HepG2 (cell line): Measurements from ENCODE around the gene TIMP3. TPM values are rescaled to one million over a fixed set of nuclear protein-coding genes. Genes with fewer than 3 reads are reported as not detected.

Experiments used
- AGO2 ChIP-seq: fragments of 200-400 bp; formaldehyde crosslinking; optimal IDR thresholded peaks from 2 replicates; pipeline ENCODE3; 2017; ENCODE audit warnings: mild to moderate bottlenecking, low read depth, low read length, moderate library complexity
- ZBTB25 ChIP-seq: IDR thresholded peaks from 2 replicates; pipeline ENCODE4 v1.6.1; 2018; ENCODE audit warnings: missing genetic modification reagents
- ZFY ChIP-seq: sonication (generic); formaldehyde crosslinking; IDR thresholded peaks from 2 replicates; pipeline ENCODE4 v1.4.0; 2020; ENCODE audit warnings: missing genetic modification reagents
- ZNF276 ChIP-seq: sonication (generic); formaldehyde crosslinking; IDR thresholded peaks from 2 replicates; pipeline ENCODE4 v1.4.0; 2020; ENCODE audit warnings: mild to moderate bottlenecking, low read depth, missing genetic modification reagents
- ZNF562 ChIP-seq: sonication (generic); formaldehyde crosslinking; IDR thresholded peaks from 2 replicates; pipeline ENCODE4 v1.8.0; 2022; ENCODE audit warnings: missing genetic modification reagents, borderline replicate concordance
- ZNF737 ChIP-seq: sonication (generic); formaldehyde crosslinking; IDR thresholded peaks from 2 replicates; pipeline ENCODE4 v1.5.0; 2020; ENCODE audit warnings: missing genetic modification reagents, mild to moderate bottlenecking, borderline replicate concordance
- ZNF775 ChIP-seq: sonication (generic); formaldehyde crosslinking; IDR thresholded peaks from 2 replicates; pipeline ENCODE4 v1.4.0; 2020; ENCODE audit warnings: missing genetic modification reagents, mild to moderate bottlenecking, moderate library complexity, borderline replicate concordance
- polyA plus RNA-seq, 8 experiments: library from polyadenylated mRNA; depleted of rRNA in 3 of 8; stranded (reverse) in 7 of 8; unstranded in 1 of 8; fragments of >200 nt; fragmentation: Illumina TruSeq in 4 of 8; extraction: Trizol in 4 of 8; gene quantifications; 2 replicates each; pipeline versions ENCODE4 v1.2.1 to v1.2.3, GENCODE V29; 2011 to 2016; ENCODE audit warnings: low read depth in 4 of 8, missing spikeins in 1 of 8, mixed read lengths in 1 of 8; ENCODE audit not compliant: insufficient read depth in 1 of 8
- total RNA-seq, 5 experiments: library from RNA; depleted of rRNA; stranded (reverse); fragments of >200 nt; fragmentation: Illumina TruSeq; extraction: Trizol; gene quantifications; 2 replicates each; pipeline ENCODE4 v1.2.3, GENCODE V29; 2016; ENCODE audit warnings: low read depth in 1 of 5
- TF ChIP-seq, protein P1 (sequence below): sonication (generic); formaldehyde crosslinking; IDR thresholded peaks from 2 replicates; pipeline ENCODE4 v1.8.0; 2022; ENCODE audit warnings: missing genetic modification reagents, mild to moderate bottlenecking, moderate library complexity, borderline replicate concordance
- TF ChIP-seq, protein P2 (sequence below), 2 experiments: fragments of 450-650 bp in 1 of 2; sonication (generic) in 1 of 2; formaldehyde crosslinking in 1 of 2; IDR thresholded peaks; 2 replicates each; pipeline versions ENCODE4 v1.6.1 to v1.8.0; 2016 to 2022; ENCODE audit warnings: antibody characterized with exemption in 1 of 2, mild to moderate bottlenecking in 1 of 2, missing genetic modification reagents in 1 of 2
- TF ChIP-seq, protein P3 (sequence below): sonication (generic); formaldehyde crosslinking; conservative IDR thresholded peaks from 2 replicates; pipeline ENCODE4 v1.8.0; 2022; ENCODE audit warnings: mild to moderate bottlenecking, moderate library complexity, missing genetic modification reagents

The TIMP3 gene
- total and polyA plus RNA-seq, 2 of the 13 experiments (the other 11 are each of a cell fraction or from before 2014, with no cell fraction given) = 57.3 to 86.6 TPM

DNA sequence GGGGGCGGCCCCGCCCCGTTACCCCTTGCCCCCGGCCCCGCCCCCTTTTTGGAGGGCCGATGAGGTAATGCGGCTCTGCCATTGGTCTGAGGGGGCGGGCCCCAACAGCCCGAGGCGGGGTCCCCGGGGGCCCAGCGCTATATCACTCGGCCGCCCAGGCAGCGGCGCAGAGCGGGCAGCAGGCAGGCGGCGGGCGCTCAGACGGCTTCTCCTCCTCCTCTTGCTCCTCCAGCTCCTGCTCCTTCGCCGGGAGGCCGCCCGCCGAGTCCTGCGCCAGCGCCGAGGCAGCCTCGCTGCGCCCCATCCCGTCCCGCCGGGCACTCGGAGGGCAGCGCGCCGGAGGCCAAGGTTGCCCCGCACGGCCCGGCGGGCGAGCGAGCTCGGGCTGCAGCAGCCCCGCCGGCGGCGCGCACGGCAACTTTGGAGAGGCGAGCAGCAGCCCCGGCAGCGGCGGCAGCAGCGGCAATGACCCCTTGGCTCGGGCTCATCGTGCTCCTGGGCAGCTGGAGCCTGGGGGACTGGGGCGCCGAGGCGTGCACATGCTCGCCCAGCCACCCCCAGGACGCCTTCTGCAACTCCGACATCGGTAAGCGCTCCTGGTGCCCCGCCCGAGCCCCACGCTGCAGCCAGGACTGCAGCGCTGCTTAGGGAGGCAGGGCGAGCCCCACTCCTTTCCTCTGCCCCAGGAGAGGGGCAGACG lies at the start of gene TIMP3 (continued):
- TF ChIP-seq ZBTB25 (CRISPR knock-in tag) (no peak), AGO2 (peak; percentile 95), ZNF276 (0 out of 2 replicates have a peak, but pooled peaks have one; percentile 42), ZNF562 (no peak), ZFY (peak; percentile 57), ZNF775 (no peak), ZNF737 (no peak)
- TF ChIP-seq, protein P1, sequence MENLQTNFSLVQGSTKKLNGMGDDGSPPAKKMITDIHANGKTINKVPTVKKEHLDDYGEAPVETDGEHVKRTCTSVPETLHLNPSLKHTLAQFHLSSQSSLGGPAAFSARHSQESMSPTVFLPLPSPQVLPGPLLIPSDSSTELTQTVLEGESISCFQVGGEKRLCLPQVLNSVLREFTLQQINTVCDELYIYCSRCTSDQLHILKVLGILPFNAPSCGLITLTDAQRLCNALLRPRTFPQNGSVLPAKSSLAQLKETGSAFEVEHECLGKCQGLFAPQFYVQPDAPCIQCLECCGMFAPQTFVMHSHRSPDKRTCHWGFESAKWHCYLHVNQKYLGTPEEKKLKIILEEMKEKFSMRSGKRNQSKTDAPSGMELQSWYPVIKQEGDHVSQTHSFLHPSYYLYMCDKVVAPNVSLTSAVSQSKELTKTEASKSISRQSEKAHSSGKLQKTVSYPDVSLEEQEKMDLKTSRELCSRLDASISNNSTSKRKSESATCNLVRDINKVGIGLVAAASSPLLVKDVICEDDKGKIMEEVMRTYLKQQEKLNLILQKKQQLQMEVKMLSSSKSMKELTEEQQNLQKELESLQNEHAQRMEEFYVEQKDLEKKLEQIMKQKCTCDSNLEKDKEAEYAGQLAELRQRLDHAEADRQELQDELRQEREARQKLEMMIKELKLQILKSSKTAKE (CRISPR knock-in tag) = no peak
- TF ChIP-seq, protein P2, sequence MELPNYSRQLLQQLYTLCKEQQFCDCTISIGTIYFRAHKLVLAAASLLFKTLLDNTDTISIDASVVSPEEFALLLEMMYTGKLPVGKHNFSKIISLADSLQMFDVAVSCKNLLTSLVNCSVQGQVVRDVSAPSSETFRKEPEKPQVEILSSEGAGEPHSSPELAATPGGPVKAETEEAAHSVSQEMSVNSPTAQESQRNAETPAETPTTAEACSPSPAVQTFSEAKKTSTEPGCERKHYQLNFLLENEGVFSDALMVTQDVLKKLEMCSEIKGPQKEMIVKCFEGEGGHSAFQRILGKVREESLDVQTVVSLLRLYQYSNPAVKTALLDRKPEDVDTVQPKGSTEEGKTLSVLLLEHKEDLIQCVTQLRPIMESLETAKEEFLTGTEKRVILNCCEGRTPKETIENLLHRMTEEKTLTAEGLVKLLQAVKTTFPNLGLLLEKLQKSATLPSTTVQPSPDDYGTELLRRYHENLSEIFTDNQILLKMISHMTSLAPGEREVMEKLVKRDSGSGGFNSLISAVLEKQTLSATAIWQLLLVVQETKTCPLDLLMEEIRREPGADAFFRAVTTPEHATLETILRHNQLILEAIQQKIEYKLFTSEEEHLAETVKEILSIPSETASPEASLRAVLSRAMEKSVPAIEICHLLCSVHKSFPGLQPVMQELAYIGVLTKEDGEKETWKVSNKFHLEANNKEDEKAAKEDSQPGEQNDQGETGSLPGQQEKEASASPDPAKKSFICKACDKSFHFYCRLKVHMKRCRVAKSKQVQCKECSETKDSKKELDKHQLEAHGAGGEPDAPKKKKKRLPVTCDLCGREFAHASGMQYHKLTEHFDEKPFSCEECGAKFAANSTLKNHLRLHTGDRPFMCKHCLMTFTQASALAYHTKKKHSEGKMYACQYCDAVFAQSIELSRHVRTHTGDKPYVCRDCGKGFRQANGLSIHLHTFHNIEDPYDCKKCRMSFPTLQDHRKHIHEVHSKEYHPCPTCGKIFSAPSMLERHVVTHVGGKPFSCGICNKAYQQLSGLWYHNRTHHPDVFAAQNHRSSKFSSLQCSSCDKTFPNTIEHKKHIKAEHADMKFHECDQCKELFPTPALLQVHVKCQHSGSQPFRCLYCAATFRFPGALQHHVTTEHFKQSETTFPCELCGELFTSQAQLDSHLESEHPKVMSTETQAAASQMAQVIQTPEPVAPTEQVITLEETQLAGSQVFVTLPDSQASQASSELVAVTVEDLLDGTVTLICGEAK (IDR thresholded peaks at IDR 0.05) = no peak
- TF ChIP-seq, protein P2 (CRISPR knock-in tag; IDR thresholded peaks at IDR 0.05) = no peak
- TF ChIP-seq, protein P3, sequence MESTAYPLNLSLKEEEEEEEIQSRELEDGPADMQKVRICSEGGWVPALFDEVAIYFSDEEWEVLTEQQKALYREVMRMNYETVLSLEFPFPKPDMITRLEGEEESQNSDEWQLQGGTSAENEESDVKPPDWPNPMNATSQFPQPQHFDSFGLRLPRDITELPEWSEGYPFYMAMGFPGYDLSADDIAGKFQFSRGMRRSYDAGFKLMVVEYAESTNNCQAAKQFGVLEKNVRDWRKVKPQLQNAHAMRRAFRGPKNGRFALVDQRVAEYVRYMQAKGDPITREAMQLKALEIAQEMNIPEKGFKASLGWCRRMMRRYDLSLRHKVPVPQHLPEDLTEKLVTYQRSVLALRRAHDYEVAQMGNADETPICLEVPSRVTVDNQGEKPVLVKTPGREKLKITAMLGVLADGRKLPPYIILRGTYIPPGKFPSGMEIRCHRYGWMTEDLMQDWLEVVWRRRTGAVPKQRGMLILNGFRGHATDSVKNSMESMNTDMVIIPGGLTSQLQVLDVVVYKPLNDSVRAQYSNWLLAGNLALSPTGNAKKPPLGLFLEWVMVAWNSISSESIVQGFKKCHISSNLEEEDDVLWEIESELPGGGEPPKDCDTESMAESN (CRISPR knock-in tag) = 0 out of 2 replicates have a peak, but pooled peaks have one; percentile 25
